ENCODE measurements around the gene ADSL. TPM values are rescaled to one million over a fixed set of nuclear protein-coding genes. Genes with fewer than 3 reads are reported as not detected.

The ADSL gene
- total and polyA plus RNA-seq, 8 donors, result 17.0 to 167 (median 36.6) TPM

DNA sequence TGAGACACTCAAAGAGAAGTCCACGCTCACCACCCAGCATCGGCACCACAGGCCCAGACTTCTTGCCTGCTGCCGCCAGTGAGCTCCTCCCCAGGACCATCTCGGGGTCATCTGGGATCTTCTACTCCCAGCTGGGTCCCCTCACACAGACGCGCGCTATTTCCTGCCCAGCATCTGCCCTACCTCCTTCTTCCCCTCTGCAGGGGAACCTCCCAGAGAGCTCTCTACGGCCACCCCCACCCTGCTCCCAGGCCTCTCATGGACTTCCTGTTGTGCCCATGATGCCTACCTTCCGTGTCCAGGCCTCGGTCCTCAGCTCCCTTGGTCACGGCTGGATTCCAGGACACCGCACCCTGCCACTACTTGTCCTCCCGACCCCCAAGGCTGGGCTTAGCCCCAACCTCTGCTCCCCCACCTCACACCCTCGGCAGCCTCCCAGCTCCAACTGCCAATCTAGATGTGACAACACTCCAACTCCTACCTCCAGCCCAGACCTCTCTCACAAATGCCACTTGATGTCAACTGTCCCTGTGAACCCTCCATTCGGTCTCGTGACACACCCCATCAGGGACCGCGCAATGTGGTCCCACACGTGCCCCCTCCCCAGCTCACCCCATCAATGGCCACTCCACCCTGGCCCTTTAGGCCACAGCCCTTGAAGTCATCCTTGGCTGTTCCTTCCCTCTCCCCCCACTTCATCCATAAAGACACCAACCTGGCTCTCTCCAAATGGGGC, 69.4 kb downstream of the ADSL start:
- Histone ChIP-seq H3K4me3 (no peak overlapping the region), H3K4me1 (peaks cover 0 to 32% (median 25%) of the 10 kb centered on the region in 4 donors), H3K27ac (peak overlapping the region in 4 of 5 donors; percentile 13 to 64 (median 56)), H3K27me3 (no peaks in the 10 kb centered on the region), H3K36me3 (peaks cover 51 to 77% (median 70%) of the 10 kb centered on the region in 4 donors), H3K9me3 (no peaks in the 10 kb centered on the region)
- intact Hi-C loops (cut with DNase I; ENCODE audit: low total_unique reads), result no loop called here
- 65 to 69% (median 67%) methylated on average over 19 of the region's 19 CpGs for WGBS, 5 donors
- DNase-seq, result peak in 1 of 2 donors; percentile 65
- TF ChIP-seq POLR2AphosphoS5 (IDR thresholded peaks at IDR 0.05) (no peak), EP300 (IDR thresholded peaks at IDR 0.05) (no peak), POLR2A (IDR thresholded peaks at IDR 0.05) (no peak)

DNA sequence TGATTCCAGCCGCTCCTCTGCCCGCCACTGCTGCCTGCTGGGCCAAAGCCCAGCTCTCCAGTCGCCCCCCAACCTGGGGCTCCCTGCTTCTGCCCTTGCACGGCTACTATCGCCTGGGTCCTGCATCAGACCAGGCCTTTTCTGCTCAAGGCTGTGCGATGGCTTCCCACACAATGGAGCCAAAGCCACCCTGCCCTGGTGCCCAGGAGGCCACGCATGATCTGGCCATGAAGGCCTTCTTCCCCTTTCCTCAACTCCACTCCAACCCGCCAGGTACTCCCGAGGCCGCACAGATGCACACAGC, 69.9 kb downstream of the ADSL start:
- Histone ChIP-seq H3K27ac (peak overlapping the region in 3 of 5 donors; percentile 51 to 64 (median 62)), H3K27me3 (no peaks in the 10 kb centered on the region), H3K36me3 (peaks cover 51 to 77% (median 70%) of the 10 kb centered on the region in 4 donors), H3K4me3 (no peak overlapping the region), H3K9me3 (no peaks in the 10 kb centered on the region), H3K4me1 (peaks cover 0 to 32% (median 25%) of the 10 kb centered on the region in 4 donors)
- no peak for DNase-seq
- intact Hi-C loops (cut with DNase I; ENCODE audit: low total_unique reads), result no loop called here
- 91 to 100% (median 94%) methylated on average over 8 to 10 of the region's 10 CpGs for WGBS, 5 donors
- TF ChIP-seq EP300 (IDR thresholded peaks at IDR 0.05), result no peak
- TF ChIP-seq, protein P1, sequence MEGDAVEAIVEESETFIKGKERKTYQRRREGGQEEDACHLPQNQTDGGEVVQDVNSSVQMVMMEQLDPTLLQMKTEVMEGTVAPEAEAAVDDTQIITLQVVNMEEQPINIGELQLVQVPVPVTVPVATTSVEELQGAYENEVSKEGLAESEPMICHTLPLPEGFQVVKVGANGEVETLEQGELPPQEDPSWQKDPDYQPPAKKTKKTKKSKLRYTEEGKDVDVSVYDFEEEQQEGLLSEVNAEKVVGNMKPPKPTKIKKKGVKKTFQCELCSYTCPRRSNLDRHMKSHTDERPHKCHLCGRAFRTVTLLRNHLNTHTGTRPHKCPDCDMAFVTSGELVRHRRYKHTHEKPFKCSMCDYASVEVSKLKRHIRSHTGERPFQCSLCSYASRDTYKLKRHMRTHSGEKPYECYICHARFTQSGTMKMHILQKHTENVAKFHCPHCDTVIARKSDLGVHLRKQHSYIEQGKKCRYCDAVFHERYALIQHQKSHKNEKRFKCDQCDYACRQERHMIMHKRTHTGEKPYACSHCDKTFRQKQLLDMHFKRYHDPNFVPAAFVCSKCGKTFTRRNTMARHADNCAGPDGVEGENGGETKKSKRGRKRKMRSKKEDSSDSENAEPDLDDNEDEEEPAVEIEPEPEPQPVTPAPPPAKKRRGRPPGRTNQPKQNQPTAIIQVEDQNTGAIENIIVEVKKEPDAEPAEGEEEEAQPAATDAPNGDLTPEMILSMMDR (IDR thresholded peaks at IDR 0.05), result no peak

DNA sequence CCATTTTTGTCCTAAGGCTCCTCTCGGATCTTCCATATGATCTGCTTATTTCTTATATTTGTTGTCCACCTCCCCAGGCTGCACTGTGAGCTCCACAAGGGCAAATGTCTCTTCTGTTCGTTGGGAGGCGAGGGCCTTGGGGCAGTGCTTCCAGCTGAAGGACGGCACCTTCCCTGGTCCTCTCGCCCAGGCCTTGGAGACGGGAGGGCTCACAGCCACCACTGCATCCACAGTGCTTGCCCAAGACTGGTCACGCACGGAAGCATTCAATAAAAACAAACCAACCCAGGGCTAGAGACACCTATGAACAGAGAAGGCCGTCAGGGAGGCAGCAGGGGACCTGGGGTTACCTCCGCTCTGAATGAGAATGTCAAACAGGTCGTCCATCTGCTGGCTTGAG, 70.3 kb downstream of the ADSL start:
- no peaks in the 10 kb centered on the region for H3K27me3 ChIP-seq
- H3K36me3 ChIP-seq, result peaks cover 51 to 77% (median 70%) of the 10 kb centered on the region in 4 donors
- no peak for DNase-seq
- 88 to 96% (median 93%) methylated on average over 11 of the region's 11 CpGs for WGBS, 5 donors
- TF ChIP-seq POLR2AphosphoS5 (IDR thresholded peaks at IDR 0.05) (no peak), EP300 (IDR thresholded peaks at IDR 0.05) (no peak), POLR2A (IDR thresholded peaks at IDR 0.05) (no peak)
- H3K4me3 ChIP-seq, result no peak overlapping the region
- no peaks in the 10 kb centered on the region for H3K9me3 ChIP-seq
- peaks cover 0 to 32% (median 24%) of the 10 kb centered on the region in 4 donors for H3K4me1 ChIP-seq
- intact Hi-C loops (cut with DNase I; ENCODE audit: low total_unique reads), result no loop called here
- peak overlapping the region in 2 of 5 donors; percentile 4 to 62 for H3K27ac ChIP-seq

DNA sequence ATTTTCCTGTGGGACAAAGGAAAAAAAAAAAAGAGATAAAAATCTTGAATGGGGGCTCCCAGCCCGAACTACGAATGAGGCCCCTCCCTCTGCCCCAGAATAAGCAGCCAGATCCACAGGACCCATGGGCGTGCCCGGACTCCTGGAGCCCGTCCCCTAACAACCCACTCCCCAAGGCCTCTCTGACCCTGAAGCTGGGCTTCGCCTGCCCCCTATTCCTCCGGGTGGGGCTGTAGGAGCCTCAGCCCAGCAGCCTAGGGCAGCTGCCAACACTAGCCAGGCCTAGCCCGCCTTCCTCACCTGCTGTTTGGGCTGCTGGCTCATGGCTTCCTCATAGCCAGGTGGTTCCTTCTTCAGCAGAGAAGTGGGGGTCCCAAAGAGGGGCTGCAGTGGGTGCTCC, 70.7 kb downstream of the ADSL start:
- TF ChIP-seq POLR2AphosphoS5 (IDR thresholded peaks at IDR 0.05) (no peak), POLR2A (IDR thresholded peaks at IDR 0.05) (no peak), EP300 (IDR thresholded peaks at IDR 0.05) (no peak)
- TF ChIP-seq, protein P1 (IDR thresholded peaks at IDR 0.05), result no peak
- Histone ChIP-seq H3K36me3 (peaks cover 55 to 77% (median 70%) of the 10 kb centered on the region in 4 donors), H3K27ac (peak overlapping the region in 1 of 5 donors; percentile 4), H3K27me3 (no peaks in the 10 kb centered on the region), H3K9me3 (no peaks in the 10 kb centered on the region), H3K4me1 (peaks cover 0 to 32% (median 24%) of the 10 kb centered on the region in 4 donors), H3K4me3 (no peak overlapping the region)
- no peak for DNase-seq
- intact Hi-C loops (cut with DNase I; ENCODE audit: low total_unique reads), result no loop called here
- 71 to 93% (median 90%) methylated on average over 2 to 8 of the region's 8 CpGs for WGBS, 5 donors

DNA sequence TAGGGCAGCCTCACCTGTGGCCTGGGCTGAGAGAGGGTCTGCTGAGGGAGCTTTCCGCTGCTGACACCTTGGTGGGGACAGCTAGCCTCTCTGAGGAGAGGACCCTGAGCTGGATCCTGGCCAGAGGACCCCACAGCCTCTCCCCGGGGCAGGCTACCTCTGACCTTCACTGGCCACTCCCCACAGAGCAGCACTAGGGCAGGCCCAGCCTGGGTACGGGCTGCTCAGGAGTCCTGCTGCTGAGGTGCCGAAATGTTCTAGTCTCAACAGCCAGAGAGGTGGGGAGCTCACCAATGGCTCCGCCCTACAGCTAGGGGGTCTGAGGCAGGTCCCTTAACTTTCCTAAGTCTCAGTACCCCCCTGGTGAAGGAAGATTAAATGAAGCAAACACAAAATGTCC, 71.6 kb downstream of the ADSL start:
- Histone ChIP-seq H3K36me3 (peaks cover 62 to 79% (median 75%) of the 10 kb centered on the region in 4 donors), H3K27ac (no peak overlapping the region), H3K9me3 (no peaks in the 10 kb centered on the region), H3K27me3 (no peaks in the 10 kb centered on the region), H3K4me3 (no peak overlapping the region), H3K4me1 (peaks cover 0 to 32% (median 24%) of the 10 kb centered on the region in 4 donors)
- TF ChIP-seq, protein P1 (IDR thresholded peaks at IDR 0.05), result no peak
- TF ChIP-seq EP300 (IDR thresholded peaks at IDR 0.05), result no peak
- TF ChIP-seq POLR2AphosphoS5 (IDR thresholded peaks at IDR 0.05), result no peak
- TF ChIP-seq POLR2A (IDR thresholded peaks at IDR 0.05), result no peak
- WGBS, 5 donors, result 83 to 100% (median 97%) methylated on average over 3 to 5 of the region's 5 CpGs
- intact Hi-C loops (cut with DNase I; ENCODE audit: low total_unique reads), result no loop called here
- DNase-seq, result no peak

Data from stomach (tissue), 9 donors.